ENCODE results near the gene TOM1. TPM values are rescaled to one million over a fixed set of nuclear protein-coding genes. Genes with fewer than 3 reads are reported as not detected.
A peak's percentile ranks its signal among the peaks of the same experiment; 100 is the strongest.

Gene TOM1
- total and polyA plus RNA-seq, 2 of the 13 experiments (the other 11 are each of a cell fraction or from before 2014, with no cell fraction given) = 30.8 to 87.3 TPM

GRCh38 chr22:35312198-35313059 lies 12.7 kb downstream of the TOM1 start (continued):
- TF ChIP-seq ZNF580 (CRISPR knock-in tag; IDR thresholded peaks at IDR 0.05; ENCODE audit: borderline replicate concordance, low read depth) = peak; percentile 88; the same call in 1 of the 2 replicates
- TF ChIP-seq ZNF543 (CRISPR knock-in tag; IDR thresholded peaks at IDR 0.05) = peak; percentile 64; the same call in 1 of the 2 replicates
- TF ChIP-seq ZBTB44 (CRISPR knock-in tag; IDR thresholded peaks at IDR 0.05) = no peak
- TF ChIP-seq E2F5 (CRISPR knock-in tag; conservative IDR thresholded peaks at IDR 0.05) = no peak
- peak; percentile 49; the same call in 1 of the 2 replicates for TF ChIP-seq HHEX (CRISPR knock-in tag; IDR thresholded peaks at IDR 0.05)
- TF ChIP-seq ZNF280D (CRISPR knock-in tag; IDR thresholded peaks at IDR 0.05) = no peak
- no peak for TF ChIP-seq NONO (IDR thresholded peaks at IDR 0.05)
- TF ChIP-seq NONO (CRISPR knock-in tag; conservative IDR thresholded peaks at IDR 0.05) = peak; percentile 64; the same call in 1 of the 2 replicates
- peak; percentile 86; the same call in 1 of the 2 replicates for TF ChIP-seq MTA1 (CRISPR knock-in tag; IDR thresholded peaks at IDR 0.05; ENCODE audit: borderline replicate concordance)
- TF ChIP-seq ZNF280B (CRISPR knock-in tag; IDR thresholded peaks at IDR 0.05; ENCODE audit: borderline replicate concordance) = 0 out of 2 replicates have a peak, but pooled peaks have one; percentile 14
- TF ChIP-seq ZMAT5 (CRISPR knock-in tag; IDR thresholded peaks at IDR 0.05; ENCODE audit: borderline replicate concordance, low read depth) = no peak
- TF ChIP-seq NFKBIZ (CRISPR knock-in tag; IDR thresholded peaks at IDR 0.05) = 0 out of 2 replicates have a peak, but pooled peaks have one; percentile 43
- no peak for TF ChIP-seq ZNF530 (CRISPR knock-in tag; IDR thresholded peaks at IDR 0.05; ENCODE audit: low read depth)
- no peak for TF ChIP-seq SNAPC5 (CRISPR knock-in tag; IDR thresholded peaks at IDR 0.05; ENCODE audit: borderline replicate concordance)
- no peak for TF ChIP-seq HBP1 (CRISPR knock-in tag; IDR thresholded peaks at IDR 0.05; ENCODE audit: low read depth)
- TF ChIP-seq GTF3A (CRISPR knock-in tag; conservative IDR thresholded peaks at IDR 0.05) = 0 out of 2 replicates have a peak, but pooled peaks have one; percentile 55
- TF ChIP-seq ZNF780A (CRISPR knock-in tag; IDR thresholded peaks at IDR 0.05) = peak; percentile 62; the same call in 1 of the 2 replicates
